Lower leg skin (tissue), 4 donors: ENCODE measurements around the gene UNKL. TPM values are rescaled to one million over a fixed set of nuclear protein-coding genes. Genes with fewer than 3 reads are reported as not detected.
A peak's percentile ranks its signal among the peaks of the same experiment; 100 is the strongest.

Source experiments
- DNase-seq, 2 donors: peaks; one replicate each; pipeline ENCODE4 v3.0.0-alpha.2; 2019; ENCODE audit warnings: low spot score in 2 of 2
- H3K4me3 ChIP-seq: fragments of 200-600 bp; sonication (generic); 2 replicates; pipeline ENCODE4 v1.5.1; 2017; ENCODE audit warnings: mild to moderate bottlenecking, low read depth; ENCODE audit not compliant: poor library complexity, severe bottlenecking
- POLR2A ChIP-seq, 2 donors: fragments of 450-650 bp; IDR thresholded peaks; one replicate each; pipeline ENCODE4 v1.6.1; 2016 to 2017; ENCODE audit warnings: antibody characterized with exemption in 2 of 2, mild to moderate bottlenecking in 1 of 2, moderate library complexity in 1 of 2
- WGBS, 2 donors: methylation state at CpG; one replicate each; pipeline ENCODE4 v1.1.5; 2018; 5-methylcytosine and 5-hydroxymethylcytosine counted together
- intact Hi-C: fragments of 100-400 bp; cut with DNase I; formaldehyde crosslinking; loops from one replicate; pipeline ENCODE4 v1.15.0; 2023; ENCODE audit warnings: low total_unique reads
- total RNA-seq, 4 donors: library from RNA; depleted of rRNA; stranded (reverse); fragments of >200 nt; gene quantifications; one replicate each; pipeline ENCODE4 v1.1.0, GENCODE V29; 2016
- TF ChIP-seq, protein P1 (sequence below), 3 donors: fragments of 450-650 bp; IDR thresholded peaks; one replicate each; pipeline ENCODE4 v1.5.1; 2016; ENCODE audit warnings: antibody characterized with exemption in 3 of 3, mild to moderate bottlenecking in 3 of 3, moderate library complexity in 2 of 3

The UNKL gene
- total RNA-seq, 4 donors from 2014 or later: 25.7 to 63.4 (median 36.6) TPM

DNA sequence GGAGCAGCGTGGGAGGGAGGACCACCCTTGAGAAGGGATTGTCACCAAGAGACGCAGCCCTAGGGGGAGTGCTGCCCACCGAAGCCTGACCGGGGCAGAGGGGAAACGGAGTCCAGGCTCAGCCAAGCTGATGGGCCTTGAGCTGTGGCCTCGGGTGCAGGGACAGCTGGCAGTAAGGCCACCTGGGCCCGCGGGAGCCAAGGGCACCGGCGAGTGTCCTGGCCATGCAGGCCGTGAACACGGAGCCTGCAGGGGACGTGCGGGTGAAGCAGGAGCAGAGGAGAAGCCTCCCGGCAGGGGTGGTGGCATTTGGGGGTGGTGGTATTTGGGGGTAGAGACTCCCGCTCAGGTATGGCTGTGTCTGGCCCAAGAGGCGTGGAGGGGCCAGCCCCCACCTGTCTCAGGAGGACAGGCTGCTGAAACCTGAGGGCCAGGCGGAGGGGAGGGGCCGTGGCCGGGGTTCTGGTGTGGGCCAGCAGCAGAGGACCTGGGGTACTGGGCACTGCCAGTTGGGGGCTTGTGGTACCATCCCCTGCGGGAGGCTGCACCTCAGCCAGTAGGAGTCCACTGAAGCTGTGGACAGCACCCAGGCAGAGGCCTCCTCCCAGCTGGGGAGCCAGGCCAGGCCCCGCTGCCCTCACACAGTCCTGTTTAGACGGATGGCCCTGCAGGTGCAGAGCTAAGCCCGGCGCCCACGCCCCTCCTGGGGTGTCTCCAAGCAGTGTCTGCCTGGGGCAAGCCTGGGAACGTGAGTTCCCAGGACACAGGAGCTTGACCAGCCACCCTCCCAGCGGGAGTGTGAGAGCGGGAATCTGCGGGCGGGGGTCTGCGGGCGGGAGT is 58.2 kb downstream of the UNKL start:
- TF ChIP-seq POLR2A (IDR thresholded peaks at IDR 0.05): no peak
- TF ChIP-seq, protein P1, sequence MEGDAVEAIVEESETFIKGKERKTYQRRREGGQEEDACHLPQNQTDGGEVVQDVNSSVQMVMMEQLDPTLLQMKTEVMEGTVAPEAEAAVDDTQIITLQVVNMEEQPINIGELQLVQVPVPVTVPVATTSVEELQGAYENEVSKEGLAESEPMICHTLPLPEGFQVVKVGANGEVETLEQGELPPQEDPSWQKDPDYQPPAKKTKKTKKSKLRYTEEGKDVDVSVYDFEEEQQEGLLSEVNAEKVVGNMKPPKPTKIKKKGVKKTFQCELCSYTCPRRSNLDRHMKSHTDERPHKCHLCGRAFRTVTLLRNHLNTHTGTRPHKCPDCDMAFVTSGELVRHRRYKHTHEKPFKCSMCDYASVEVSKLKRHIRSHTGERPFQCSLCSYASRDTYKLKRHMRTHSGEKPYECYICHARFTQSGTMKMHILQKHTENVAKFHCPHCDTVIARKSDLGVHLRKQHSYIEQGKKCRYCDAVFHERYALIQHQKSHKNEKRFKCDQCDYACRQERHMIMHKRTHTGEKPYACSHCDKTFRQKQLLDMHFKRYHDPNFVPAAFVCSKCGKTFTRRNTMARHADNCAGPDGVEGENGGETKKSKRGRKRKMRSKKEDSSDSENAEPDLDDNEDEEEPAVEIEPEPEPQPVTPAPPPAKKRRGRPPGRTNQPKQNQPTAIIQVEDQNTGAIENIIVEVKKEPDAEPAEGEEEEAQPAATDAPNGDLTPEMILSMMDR (IDR thresholded peaks at IDR 0.05): no peak
- WGBS, 2 donors: 79 to 82% methylated on average over 18 to 28 of the region's 33 CpGs
- intact Hi-C loops: loop anchor here (10.0 kb wide), 1 partner anchor 49 kb away; no protein-coding TSS in a partner anchor
- H3K4me3 ChIP-seq: no peak overlapping the region
- no peak for DNase-seq

DNA sequence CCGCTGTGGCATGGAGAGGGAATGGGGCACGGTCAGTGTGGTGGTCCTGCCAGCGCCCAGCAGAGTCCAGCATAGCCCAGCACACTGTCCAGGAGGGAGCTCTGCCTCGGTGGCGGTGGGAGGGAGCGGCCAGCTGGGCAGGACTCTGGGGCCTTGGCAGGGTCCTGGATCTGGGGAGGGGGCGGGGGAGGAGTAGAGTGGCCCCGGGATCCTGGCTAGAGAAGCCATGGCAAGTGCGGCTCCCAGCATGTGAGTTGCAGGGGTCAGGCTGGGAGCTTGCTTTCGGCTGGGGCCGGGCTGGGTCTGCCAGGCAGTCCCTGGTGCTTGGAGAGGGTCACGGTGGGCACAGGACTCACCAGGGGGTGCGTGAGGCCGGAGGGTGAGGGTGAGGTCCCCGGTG is 58.9 kb downstream of the UNKL start:
- intact Hi-C loops: loop anchor here (10.0 kb wide), 1 partner anchor 49 kb away; no protein-coding TSS in a partner anchor
- TF ChIP-seq POLR2A (IDR thresholded peaks at IDR 0.05): no peak
- TF ChIP-seq, protein P1 (IDR thresholded peaks at IDR 0.05): no peak
- no peak for DNase-seq
- H3K4me3 ChIP-seq: no peak overlapping the region
- WGBS, 2 donors: 85 to 88% methylated on average over 15 of the region's 15 CpGs

DNA sequence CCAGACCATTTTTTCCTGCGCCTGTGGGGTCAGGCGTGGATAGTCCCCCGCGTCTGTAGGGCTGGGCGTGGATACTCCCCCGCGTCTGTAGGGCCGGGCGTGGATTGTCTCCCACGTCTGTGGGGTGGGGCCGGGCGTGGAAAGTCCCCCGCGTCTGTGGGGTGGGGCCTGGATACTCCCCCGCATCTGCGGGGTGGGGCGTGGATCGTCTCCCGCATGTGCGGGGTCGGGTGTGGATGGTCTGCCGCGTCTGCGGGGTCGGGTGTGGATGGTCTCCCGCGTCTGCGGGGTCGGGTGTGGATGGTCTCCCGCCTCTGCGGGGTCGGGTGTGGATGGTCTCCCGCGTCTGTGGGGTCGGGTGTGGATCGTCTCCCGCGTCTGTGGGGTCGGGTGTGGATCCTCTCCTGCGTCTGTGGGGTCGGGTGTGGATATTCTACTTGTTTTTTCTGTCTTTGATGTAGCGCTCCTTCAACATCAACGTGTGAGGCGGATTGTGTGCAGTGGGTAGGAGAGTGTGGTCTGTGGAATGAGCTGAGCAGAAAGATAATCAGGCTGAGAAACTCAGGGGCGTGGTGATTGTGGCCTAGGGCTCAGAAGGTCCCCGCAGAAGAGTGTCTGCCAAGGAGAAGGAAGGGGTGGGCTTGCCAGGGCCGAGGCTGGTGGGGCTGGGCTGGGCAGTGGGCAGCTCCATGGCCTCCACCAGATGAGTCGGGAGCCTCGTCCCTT is 59.5 kb downstream of the UNKL start:
- intact Hi-C loops: loop anchor here (10.0 kb wide), 1 partner anchor 50 kb away; no protein-coding TSS in a partner anchor
- no peak overlapping the region for H3K4me3 ChIP-seq
- WGBS, 2 donors: 75 to 77% methylated on average over 49 of the region's 49 CpGs
- no peak for DNase-seq
- no peak for TF ChIP-seq POLR2A (IDR thresholded peaks at IDR 0.05)
- TF ChIP-seq, protein P1 (IDR thresholded peaks at IDR 0.05): no peak

DNA sequence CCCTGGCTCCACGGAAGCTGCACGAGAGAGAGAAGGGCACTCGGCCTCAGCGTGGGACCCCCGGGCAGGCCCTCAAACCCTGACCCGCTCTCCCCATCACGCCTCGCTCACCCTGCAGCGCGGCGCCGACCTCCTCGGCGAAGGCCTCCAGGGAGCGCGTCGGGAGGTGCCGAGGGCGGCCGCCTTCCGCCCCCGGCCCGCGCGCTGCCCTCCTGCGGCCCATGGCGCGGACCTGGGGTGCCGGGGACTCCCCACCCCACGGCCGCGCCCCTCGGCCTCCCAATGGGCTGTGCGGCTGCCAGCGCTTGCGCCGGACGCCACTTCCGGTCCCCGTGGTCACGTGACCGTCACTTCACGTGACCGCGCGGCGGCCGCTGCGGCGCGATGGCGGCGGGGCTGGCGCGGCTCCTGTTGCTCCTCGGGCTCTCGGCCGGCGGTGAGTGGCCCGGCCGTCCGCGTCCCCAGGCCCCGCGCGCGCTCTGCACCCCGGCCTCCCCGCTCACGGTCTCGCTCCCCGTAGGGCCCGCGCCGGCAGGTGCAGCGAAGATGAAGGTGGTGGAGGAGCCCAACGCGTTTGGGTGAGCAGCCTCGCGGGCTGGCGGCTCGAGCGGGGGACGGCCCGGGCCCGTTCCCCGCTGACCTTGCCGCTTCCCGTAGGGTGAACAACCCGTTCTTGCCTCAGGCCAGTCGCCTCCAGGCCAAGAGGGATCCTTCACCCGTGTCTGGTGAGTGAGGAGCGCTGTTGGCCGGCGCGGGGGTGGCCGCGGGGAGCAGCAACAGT is 62.7 kb downstream of the UNKL start, which contains the start of the genes GNPTG and TSR3:
GNPTG (plus strand) TSS at position 350 of the 781 bp plus-strand sequence; CDS start at position 385, 35 bp downstream.
TSR3 (minus strand) TSS at position 297 of the 781 bp plus-strand sequence; CDS start at position 223, 74 bp downstream.
- WGBS, 2 donors: 0 to 1% methylated on average over 40 of the region's 98 CpGs
- TF ChIP-seq, protein P1 (IDR thresholded peaks at IDR 0.05): no peak
- TF ChIP-seq POLR2A (IDR thresholded peaks at IDR 0.05): no peak
- DNase-seq: peak; percentile 73 to 96
- peak within 1 kb of the TSS; percentile 81 for H3K4me3 ChIP-seq
- intact Hi-C loops: loop anchor here (10.0 kb wide), 1 partner anchor 53 kb away; no protein-coding TSS in a partner anchor

DNA sequence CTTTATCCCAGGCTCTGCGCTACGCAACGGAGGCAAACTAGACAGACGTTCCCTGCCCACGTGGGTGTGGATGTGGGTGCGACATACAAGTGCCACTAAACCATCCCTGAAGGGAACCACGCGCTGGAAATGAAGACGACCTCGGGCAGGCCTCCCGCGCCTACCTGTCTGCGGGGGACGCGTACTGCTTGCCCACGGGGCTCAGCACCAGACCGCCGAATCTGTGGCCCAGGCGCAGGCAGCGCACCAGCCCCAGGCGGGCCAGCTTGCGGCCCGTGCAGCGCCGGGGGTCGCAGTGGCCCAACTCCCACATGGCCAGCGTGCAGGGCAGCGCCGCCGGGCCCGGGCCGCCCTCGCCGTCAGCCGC is 63.3 kb downstream of the UNKL start:
- peak overlapping the region; percentile 81 for H3K4me3 ChIP-seq
- intact Hi-C loops: loop anchor here (10.0 kb wide), 1 partner anchor 54 kb away; no protein-coding TSS in a partner anchor
- TF ChIP-seq, protein P1 (IDR thresholded peaks at IDR 0.05): no peak
- TF ChIP-seq POLR2A (IDR thresholded peaks at IDR 0.05): no peak
- 1% methylated on average over 21 to 24 of the region's 35 CpGs for WGBS, 2 donors
- no peak for DNase-seq
